H9 (cell line): ENCODE data around the gene FOXB1. TPM values are rescaled to one million over a fixed set of nuclear protein-coding genes. Genes with fewer than 3 reads are reported as not detected.
A peak's percentile ranks its signal among the peaks of the same experiment; 100 is the strongest.

Experiments
- DNase-seq: peaks from one replicate; pipeline ENCODE4 v3.0.0-alpha.2; 2017
- H2AFZ ChIP-seq: one replicate; pipeline ENCODE4 v1.6.1; 2013; ENCODE audit warnings: mild to moderate bottlenecking, low read length, control low read depth, moderate library complexity
- H2AK5ac ChIP-seq: 2 replicates; pipeline ENCODE4 v1.6.1; 2013; ENCODE audit warnings: low read length, control low read depth, mixed read lengths; ENCODE audit not compliant: insufficient read length
- H2BK120ac ChIP-seq: one replicate; pipeline ENCODE4 v1.6.1; 2013; ENCODE audit warnings: low read depth, mild to moderate bottlenecking, low read length, control low read depth, inconsistent platforms; ENCODE audit not compliant: poor library complexity, severe bottlenecking
- H2BK12ac ChIP-seq: 2 replicates; pipeline ENCODE4 v1.6.1; 2013; ENCODE audit warnings: low read length, control low read depth, mixed read lengths, low read depth; ENCODE audit not compliant: insufficient read length
- H2BK15ac ChIP-seq: 2 replicates; pipeline ENCODE4 v1.6.1; 2013; ENCODE audit warnings: low read depth, low read length, control low read depth
- H2BK20ac ChIP-seq: one replicate; pipeline ENCODE4 v1.6.1; 2013; ENCODE audit warnings: low read depth, mild to moderate bottlenecking, low read length, control low read depth, inconsistent platforms; ENCODE audit not compliant: poor library complexity, severe bottlenecking
- H2BK5ac ChIP-seq: 2 replicates; pipeline ENCODE4 v1.6.1; 2013; ENCODE audit warnings: low read length, control low read depth, mixed read lengths; ENCODE audit not compliant: insufficient read length
- H3K14ac ChIP-seq: 2 replicates; pipeline ENCODE4 v1.6.1; 2013; ENCODE audit warnings: low read length, control low read depth; ENCODE audit not compliant: insufficient read depth
- H3K18ac ChIP-seq: 2 replicates; pipeline ENCODE4 v1.6.1; 2013; ENCODE audit warnings: low read depth, mild to moderate bottlenecking, mixed read lengths, low read length, control low read depth; ENCODE audit not compliant: insufficient read length
- H3K23ac ChIP-seq: 2 replicates; pipeline ENCODE4 v1.6.1; 2013; ENCODE audit warnings: low read length, control low read depth, mixed read lengths, low read depth; ENCODE audit not compliant: insufficient read length
- H3K23me2 ChIP-seq: 2 replicates; pipeline ENCODE4 v1.6.1; 2013; ENCODE audit warnings: low read depth, mild to moderate bottlenecking, mixed read lengths, low read length, control low read depth; ENCODE audit not compliant: insufficient read length, poor library complexity, severe bottlenecking
- H3K27ac ChIP-seq: 2 replicates; pipeline ENCODE4 v1.5.1; 2013; ENCODE audit warnings: low read length, control low read depth, mixed read lengths, low read depth; ENCODE audit not compliant: insufficient read length
- H3K27me3 ChIP-seq: 2 replicates; pipeline ENCODE4 v1.6.1; 2013; ENCODE audit warnings: low read length, control low read depth, inconsistent platforms; ENCODE audit not compliant: insufficient read depth
- H3K4ac ChIP-seq: 2 replicates; pipeline ENCODE4 v1.6.1; 2013; ENCODE audit warnings: low read depth, mild to moderate bottlenecking, control low read depth, inconsistent platforms, low read length, moderate library complexity
- H3K4me1 ChIP-seq: 2 replicates; pipeline ENCODE4 v1.6.1; 2013; ENCODE audit warnings: low read length, control low read depth, inconsistent platforms; ENCODE audit not compliant: insufficient read depth
- H3K4me2 ChIP-seq: 2 replicates; pipeline ENCODE4 v1.6.1; 2013; ENCODE audit warnings: low read length, control low read depth, mixed read lengths; ENCODE audit not compliant: insufficient read length, insufficient read depth
- H3K56ac ChIP-seq: 2 replicates; pipeline ENCODE4 v1.6.1; 2013; ENCODE audit warnings: low read depth, mild to moderate bottlenecking, mixed read lengths, low read length, control low read depth; ENCODE audit not compliant: insufficient read length
- H3K79me1 ChIP-seq: 2 replicates; pipeline ENCODE4 v1.6.1; 2013; ENCODE audit warnings: low read depth, mild to moderate bottlenecking, moderate library complexity, low read length, control low read depth, inconsistent platforms; ENCODE audit not compliant: insufficient read depth, poor library complexity, severe bottlenecking
- H3K79me2 ChIP-seq: 2 replicates; pipeline ENCODE4 v1.6.1; 2013; ENCODE audit warnings: low read length, control low read depth, inconsistent platforms; ENCODE audit not compliant: insufficient read depth
- H3K9ac ChIP-seq: 2 replicates; pipeline ENCODE4 v1.6.1; 2013; ENCODE audit warnings: low read length, control low read depth, mixed read lengths; ENCODE audit not compliant: insufficient read length; ENCODE audit errors: extremely low read depth
- H3K9me3 ChIP-seq: one replicate; pipeline ENCODE4 v1.6.1; 2013; ENCODE audit warnings: low read depth, low read length, inconsistent platforms; ENCODE audit not compliant: control insufficient read depth
- H3T11ph ChIP-seq: one replicate; pipeline ENCODE4 v1.6.1; 2013; ENCODE audit warnings: mild to moderate bottlenecking, low read length, control low read depth, inconsistent platforms
- H4K20me1 ChIP-seq: one replicate; pipeline ENCODE4 v1.6.1; 2013; ENCODE audit not compliant: control insufficient read depth, insufficient read length, insufficient read depth
- H4K5ac ChIP-seq: 2 replicates; pipeline ENCODE4 v1.6.1; 2013; ENCODE audit warnings: low read depth, mild to moderate bottlenecking, mixed read lengths, low read length, control low read depth; ENCODE audit not compliant: insufficient read length
- H4K8ac ChIP-seq: replicated peaks from 2 replicates; pipeline ENCODE4 v1.6.1; 2013; ENCODE audit warnings: low read length, control low read depth, mixed read lengths, low read depth; ENCODE audit not compliant: insufficient read length
- H4K91ac ChIP-seq: 2 replicates; pipeline ENCODE4 v1.6.1; 2013; ENCODE audit warnings: low read depth, mild to moderate bottlenecking, moderate library complexity, mixed read lengths, low read length, control low read depth; ENCODE audit not compliant: insufficient read length
- H3K27ac Mint-ChIP-seq, 3 experiments: 2 replicates in 2 of 3; 3 replicates in 1 of 3; pipeline ENCODE4 v1.8.0; 2020 to 2021; ENCODE audit warnings: mixed read lengths in 3 of 3, mild to moderate bottlenecking in 1 of 3, moderate library complexity in 1 of 3
- H3K27me3 Mint-ChIP-seq: 2 replicates; pipeline ENCODE4 v1.8.0; 2021; ENCODE audit warnings: low read depth, mild to moderate bottlenecking, moderate library complexity, mixed read lengths
- H3K36me3 Mint-ChIP-seq, 3 experiments: 2 replicates in 2 of 3; 3 replicates in 1 of 3; pipeline ENCODE4 v1.8.0; 2020 to 2021; ENCODE audit warnings: low read depth in 3 of 3, mixed read lengths in 3 of 3; ENCODE audit not compliant: insufficient read depth in 1 of 3
- H3K4me1 Mint-ChIP-seq, 2 experiments: 2 replicates each; pipeline ENCODE4 v1.8.0; 2020; ENCODE audit warnings: mixed read lengths in 2 of 2
- H3K4me3 Mint-ChIP-seq, 2 experiments: 2 replicates in 1 of 2; 3 replicates in 1 of 2; pipeline ENCODE4 v1.8.0; 2020 to 2021; ENCODE audit warnings: mild to moderate bottlenecking in 2 of 2, mixed read lengths in 2 of 2, moderate library complexity in 1 of 2
- H3K9me3 Mint-ChIP-seq, 2 experiments: 2 replicates in 1 of 2; 3 replicates in 1 of 2; pipeline ENCODE4 v1.8.0; 2020; ENCODE audit warnings: mild to moderate bottlenecking in 2 of 2, mixed read lengths in 2 of 2, moderate library complexity in 1 of 2
- CTCF ChIP-seq: fragments of 200-600 bp; sonication (generic); conservative IDR thresholded peaks from 3 replicates; pipeline ENCODE4 v1.8.0; 2021; ENCODE audit warnings: antibody characterized with exemption, mild to moderate bottlenecking
- WGBS: extraction: QIAGEN DNeasy Blood & Tissue Kit; methylation state at CpG from one replicate; pipeline ENCODE4 v1.1.7; 2013; ENCODE audit warnings: missing lambda C conversion rate, low lambda C conversion rate, mixed read lengths; ENCODE audit not compliant: insufficient read length; ENCODE audit errors: extremely low coverage; 5-methylcytosine and 5-hydroxymethylcytosine counted together
- total RNA-seq: library from RNA; stranded (reverse); gene quantifications from 2 replicates; pipeline ENCODE4 v1.2.1, GENCODE V29; 2021

FOXB1 gene
- total RNA-seq, 1 experiment from 2014 or later = 3.5 TPM

GRCh38 chr15:59995568-59996297 is 8.4 kb upstream of the FOXB1 start:
- no peak overlapping the region for H3K14ac ChIP-seq
- no peak overlapping the region for H3K56ac ChIP-seq
- peak overlapping the region; percentile 96 for H3K4me2 ChIP-seq
- no peak overlapping the region for H2BK12ac ChIP-seq
- H2BK15ac ChIP-seq = no peak overlapping the region
- Mint-ChIP-seq H3K27ac (peak overlapping the region in 1 of 3 experiments; percentile 98; a peak in 3 of 7 replicates), H3K4me3 (peak overlapping the region; percentile 67 to 88), H3K27me3 (peaks cover 69% of the 10 kb centered on the region), H3K36me3 (no peaks in the 10 kb centered on the region), H3K4me1 (peaks cover 74 to 75% of the 10 kb centered on the region in 2 experiments), H3K9me3 (no peaks in the 10 kb centered on the region)
- no CpG with 5 or more reads among the region's 24 CpGs for WGBS
- no peaks in the 10 kb centered on the region for H4K20me1 ChIP-seq
- no peak overlapping the region for H2BK5ac ChIP-seq
- peaks cover 57% of the 10 kb centered on the region for H3K23me2 ChIP-seq
- H3K4ac ChIP-seq = no peak overlapping the region
- H3K27me3 ChIP-seq = peaks cover 10% of the 10 kb centered on the region
- no peak overlapping the region for H2AK5ac ChIP-seq
- no peak overlapping the region for H3K23ac ChIP-seq
- H4K91ac ChIP-seq = no peak overlapping the region
- no peak overlapping the region for H2BK20ac ChIP-seq
- no peak overlapping the region for H3T11ph ChIP-seq
- no peak for TF ChIP-seq CTCF
- H4K5ac ChIP-seq = no peak overlapping the region
- peak; percentile 54 for DNase-seq
- H4K8ac ChIP-seq = no peak overlapping the region
- H3K79me2 ChIP-seq = no peaks in the 10 kb centered on the region
- no peak overlapping the region for H2BK120ac ChIP-seq
- H3K9ac ChIP-seq = peak overlapping the region; percentile 24
- H2AFZ ChIP-seq = no peak overlapping the region
- H3K79me1 ChIP-seq = no peaks in the 10 kb centered on the region
- no peaks in the 10 kb centered on the region for H3K9me3 ChIP-seq
- H3K4me1 ChIP-seq = peaks cover 4% of the 10 kb centered on the region; the same call in 1 of the 2 replicates
- no peak overlapping the region for H3K27ac ChIP-seq
- no peak overlapping the region for H3K18ac ChIP-seq
